K562 (cell line): ENCODE results near the gene SPATS2L. TPM values are rescaled to one million over a fixed set of nuclear protein-coding genes. Genes with fewer than 3 reads are reported as not detected.

Experiments used
- ATAC-seq: fragments of 200-7000 bp; cut with Tn5 transposase; 3 replicates; pipeline ENCODE4 v1.9.1; 2020; ENCODE audit warnings: moderate library complexity
- BruUV-seq: library from RNA; stranded (reverse); fragments of 400-500 nt; replicated peaks from 2 replicates; lab custom pipeline; 2021; lab: Mats Ljungman, UMichigan
- CTCF ChIA-PET: fragments of 300-600 bp; formaldehyde crosslinking; extraction: SDS; loops from one replicate; lab custom pipeline; 2021; ENCODE audit warnings: low intra/inter-chr PET ratio; lab: Yijun Ruan, JAX
- POLR2A ChIA-PET: fragments of 300-600, 350-650 bp; sonication (Branson Sonifier 250); formaldehyde crosslinking; extraction: SDS; loops from one replicate; lab custom pipeline; 2021; ENCODE audit warnings: antibody characterized with exemption, inconsistent platforms; lab: Yijun Ruan, JAX
- DNase-seq, 4 experiments: peaks; one replicate each; pipeline versions ENCODE4 v3.0.0 to v3.0.0-alpha.2; 2011 to 2018; ENCODE audit warnings: low spot score in 3 of 4, mixed read lengths in 3 of 4; ENCODE audit errors: extremely low read depth in 1 of 4
- FAIRE-seq: peaks from 2 replicates; lab custom pipeline; 2011; peaks lifted over from hg19 to GRCh38; lab: Jason Lieb, UNC
- H2AFZ ChIP-seq: 2 replicates; pipeline ENCODE4 v1.6.0; 2011; ENCODE audit warnings: low read depth, low read length, control low read depth, inconsistent platforms
- H3K27ac ChIP-seq: fragments of 200-600 bp; 3 replicates; pipeline ENCODE4 v1.8.0; 2011; ENCODE audit warnings: low read depth, mild to moderate bottlenecking, control low read depth, inconsistent platforms, low read length, moderate library complexity, mixed read lengths; ENCODE audit errors: extremely low read depth
- H3K27me3 ChIP-seq, 2 experiments: fragments of 300-600 bp in 1 of 2; 2 replicates in 1 of 2; 3 replicates in 1 of 2; pipeline versions ENCODE4 v1.6.0 to v1.8.0; 2011; ENCODE audit warnings: inconsistent platforms in 2 of 2, low read length in 2 of 2, mild to moderate bottlenecking in 1 of 2, mixed read lengths in 1 of 2, moderate library complexity in 1 of 2; ENCODE audit not compliant: control insufficient read depth in 2 of 2, insufficient read depth in 2 of 2
- H3K36me3 ChIP-seq: fragments of 300-600 bp; 3 replicates; pipeline ENCODE4 v1.8.0; 2011; ENCODE audit warnings: mild to moderate bottlenecking, low read length, inconsistent platforms; ENCODE audit not compliant: control insufficient read depth, insufficient read depth
- H3K4me1 ChIP-seq, 2 experiments: fragments of 200-600 bp in 1 of 2; replicated peaks in 1 of 2; 2 replicates in 1 of 2; 3 replicates in 1 of 2; pipeline versions ENCODE4 v1.5.1 to v1.8.0; 2011; ENCODE audit warnings: inconsistent platforms in 2 of 2, low read length in 2 of 2, mild to moderate bottlenecking in 1 of 2, mixed read lengths in 1 of 2, moderate library complexity in 1 of 2; ENCODE audit not compliant: control insufficient read depth in 2 of 2, insufficient read depth in 2 of 2
- H3K4me2 ChIP-seq: 2 replicates; pipeline ENCODE4 v1.6.1; 2011; ENCODE audit warnings: low read length, control low read depth, inconsistent platforms, mixed read lengths; ENCODE audit not compliant: insufficient read depth
- H3K4me3 ChIP-seq: fragments of 200-600 bp; sonication (generic), shearing (Covaris generic); 2 replicates; pipeline ENCODE4 v1.5.1; 2016; ENCODE audit warnings: control low read depth, inconsistent platforms
- H3K79me2 ChIP-seq: fragments of 200-600 bp; 3 replicates; pipeline ENCODE4 v1.8.0; 2011; ENCODE audit warnings: low read length, inconsistent platforms; ENCODE audit not compliant: control insufficient read depth, insufficient read depth
- H3K9ac ChIP-seq, 2 experiments: 2 replicates each; pipeline versions ENCODE4 v1.6.0 to v1.6.1; 2011; ENCODE audit warnings: low read depth in 2 of 2, low read length in 2 of 2, control low read depth in 1 of 2, inconsistent platforms in 1 of 2, mild to moderate bottlenecking in 1 of 2, mixed read lengths in 1 of 2; ENCODE audit not compliant: insufficient read depth in 1 of 2
- H3K9me1 ChIP-seq: one replicate; pipeline ENCODE4 v1.6.0; 2011; ENCODE audit warnings: inconsistent platforms, mild to moderate bottlenecking, low read length, moderate library complexity; ENCODE audit not compliant: control insufficient read depth, insufficient read depth
- H3K9me3 ChIP-seq: replicated peaks from 2 replicates; pipeline ENCODE4 v1.5.1; 2011; ENCODE audit warnings: low read depth, low read length, inconsistent platforms; ENCODE audit not compliant: control insufficient read depth, insufficient read depth
- H4K20me1 ChIP-seq: replicated peaks from 2 replicates; pipeline ENCODE4 v1.6.1; 2011; ENCODE audit warnings: low read length, inconsistent platforms, mixed read lengths; ENCODE audit not compliant: control insufficient read depth, insufficient read depth
- WGBS: fragments of 100-300 bp; shearing (Covaris generic); methylation state at CpG from one replicate; pipeline ENCODE4 v1.1.6; 2016; ENCODE audit warnings: low coverage, mixed read lengths; ENCODE audit not compliant: insufficient coverage; ENCODE audit errors: missing lambda C conversion rate; 5-methylcytosine and 5-hydroxymethylcytosine counted together
- in situ Hi-C: fragments of 300-500 bp; cut with MboI; formaldehyde crosslinking; loops from 4 replicates; pipeline ENCODE4 v1.15.0; 2018; ENCODE audit warnings: inconsistent platforms, mixed read lengths
- intact Hi-C: fragments of 100-400 bp; cut with micrococcal nuclease; formaldehyde crosslinking; loops from 2 replicates; pipeline ENCODE4 v1.14.2; 2022
- polyA plus RNA-seq, 8 experiments: library from polyadenylated mRNA; depleted of rRNA in 4 of 8; stranded (reverse) in 5 of 8; unstranded in 3 of 8; fragments of >200 nt; fragmentation: Nextera tagmentation in 2 of 8; fragmentation: Illumina TruSeq in 1 of 8; extraction: Ambion mirVana in 2 of 8; extraction: Trizol in 1 of 8; gene quantifications; 2 replicates each; pipeline versions ENCODE4 v1.2.1 to v1.2.3, GENCODE V29; 2011 to 2014; ENCODE audit warnings: inconsistent platforms in 1 of 8, missing spikeins in 1 of 8
- total RNA-seq, 7 experiments: library from RNA; depleted of rRNA in 6 of 7; stranded (reverse); fragments of >200 nt in 6 of 7; fragmentation: Illumina TruSeq in 2 of 7; extraction: Trizol in 2 of 7; gene quantifications; 2 replicates each; pipeline versions ENCODE4 v1.2.1 to v1.2.3, GENCODE V29; 2011 to 2021; ENCODE audit warnings: low replicate concordance in 1 of 7
- TF ChIP-seq, protein P1 (sequence below), 2 experiments: fragments of 450-650 bp in 1 of 2; sonication (generic) in 1 of 2; formaldehyde crosslinking; conservative IDR thresholded peaks; 2 replicates each; pipeline versions ENCODE4 v1.4.0 to v1.8.1; 2020 to 2022; ENCODE audit warnings: mild to moderate bottlenecking in 1 of 2, missing genetic modification reagents in 1 of 2
- TF ChIP-seq, protein P2 (sequence below), 2 experiments: fragments of 450-650 bp in 1 of 2; sonication (generic) in 1 of 2; formaldehyde crosslinking in 1 of 2; IDR thresholded peaks; 2 replicates each; pipeline versions ENCODE4 v1.7.1 to v1.9.0; 2016 to 2022; ENCODE audit warnings: inconsistent platforms in 1 of 2, mild to moderate bottlenecking in 1 of 2, missing genetic modification reagents in 1 of 2

Gene SPATS2L
- total and polyA plus RNA-seq, 9 of the 15 experiments (the other 6 are each of a cell fraction or from before 2014, with no cell fraction given): 11.3 to 41.5 (median 24.9) TPM

- no peaks in the 10 kb centered on the region for H4K20me1 ChIP-seq
- no peak overlapping the region for H3K4me3 ChIP-seq
- no peaks in the 10 kb centered on the region for H3K9me3 ChIP-seq
- DNase-seq (no peak), FAIRE-seq (no peak), ATAC-seq (no peak)
- intact Hi-C loops (loop anchor here (10.0 kb wide), 1 partner anchor 127 kb away; no protein-coding TSS in a partner anchor), in situ Hi-C loops (no loop called here)
- H3K27me3 ChIP-seq: no peaks in the 10 kb centered on the region
- H2AFZ ChIP-seq: no peak overlapping the region
- no TSS peak for BruUV-seq
- 28% methylated on average over 3 of the region's 3 CpGs for WGBS
- peaks cover 1% of the 10 kb centered on the region; the same call in 1 of the 3 replicates for H3K79me2 ChIP-seq
- POLR2A ChIA-PET: no interaction called here
- TF ChIP-seq, protein P1, sequence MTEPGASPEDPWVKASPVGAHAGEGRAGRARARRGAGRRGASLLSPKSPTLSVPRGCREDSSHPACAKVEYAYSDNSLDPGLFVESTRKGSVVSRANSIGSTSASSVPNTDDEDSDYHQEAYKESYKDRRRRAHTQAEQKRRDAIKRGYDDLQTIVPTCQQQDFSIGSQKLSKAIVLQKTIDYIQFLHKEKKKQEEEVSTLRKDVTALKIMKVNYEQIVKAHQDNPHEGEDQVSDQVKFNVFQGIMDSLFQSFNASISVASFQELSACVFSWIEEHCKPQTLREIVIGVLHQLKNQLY (CRISPR knock-in tag; conservative IDR thresholded peaks at IDR 0.05): no peak
- TF ChIP-seq, protein P2, sequence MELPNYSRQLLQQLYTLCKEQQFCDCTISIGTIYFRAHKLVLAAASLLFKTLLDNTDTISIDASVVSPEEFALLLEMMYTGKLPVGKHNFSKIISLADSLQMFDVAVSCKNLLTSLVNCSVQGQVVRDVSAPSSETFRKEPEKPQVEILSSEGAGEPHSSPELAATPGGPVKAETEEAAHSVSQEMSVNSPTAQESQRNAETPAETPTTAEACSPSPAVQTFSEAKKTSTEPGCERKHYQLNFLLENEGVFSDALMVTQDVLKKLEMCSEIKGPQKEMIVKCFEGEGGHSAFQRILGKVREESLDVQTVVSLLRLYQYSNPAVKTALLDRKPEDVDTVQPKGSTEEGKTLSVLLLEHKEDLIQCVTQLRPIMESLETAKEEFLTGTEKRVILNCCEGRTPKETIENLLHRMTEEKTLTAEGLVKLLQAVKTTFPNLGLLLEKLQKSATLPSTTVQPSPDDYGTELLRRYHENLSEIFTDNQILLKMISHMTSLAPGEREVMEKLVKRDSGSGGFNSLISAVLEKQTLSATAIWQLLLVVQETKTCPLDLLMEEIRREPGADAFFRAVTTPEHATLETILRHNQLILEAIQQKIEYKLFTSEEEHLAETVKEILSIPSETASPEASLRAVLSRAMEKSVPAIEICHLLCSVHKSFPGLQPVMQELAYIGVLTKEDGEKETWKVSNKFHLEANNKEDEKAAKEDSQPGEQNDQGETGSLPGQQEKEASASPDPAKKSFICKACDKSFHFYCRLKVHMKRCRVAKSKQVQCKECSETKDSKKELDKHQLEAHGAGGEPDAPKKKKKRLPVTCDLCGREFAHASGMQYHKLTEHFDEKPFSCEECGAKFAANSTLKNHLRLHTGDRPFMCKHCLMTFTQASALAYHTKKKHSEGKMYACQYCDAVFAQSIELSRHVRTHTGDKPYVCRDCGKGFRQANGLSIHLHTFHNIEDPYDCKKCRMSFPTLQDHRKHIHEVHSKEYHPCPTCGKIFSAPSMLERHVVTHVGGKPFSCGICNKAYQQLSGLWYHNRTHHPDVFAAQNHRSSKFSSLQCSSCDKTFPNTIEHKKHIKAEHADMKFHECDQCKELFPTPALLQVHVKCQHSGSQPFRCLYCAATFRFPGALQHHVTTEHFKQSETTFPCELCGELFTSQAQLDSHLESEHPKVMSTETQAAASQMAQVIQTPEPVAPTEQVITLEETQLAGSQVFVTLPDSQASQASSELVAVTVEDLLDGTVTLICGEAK (IDR thresholded peaks at IDR 0.05): peak; percentile 63
- TF ChIP-seq, protein P2 (CRISPR knock-in tag; IDR thresholded peaks at IDR 0.05): no peak
- peaks cover 3 to 11% of the 10 kb centered on the region in 2 experiments; a peak in 3 of 5 replicates for H3K4me1 ChIP-seq
- H3K9me1 ChIP-seq: no peaks in the 10 kb centered on the region
- no peak overlapping the region for H3K27ac ChIP-seq
- H3K4me2 ChIP-seq: no peak overlapping the region
- no peak overlapping the region for H3K9ac ChIP-seq
- CTCF ChIA-PET: no interaction called here
- H3K36me3 ChIP-seq: no peaks in the 10 kb centered on the region
These were observed 4.3 kb upstream of the SPATS2L start for GRCh38 chr2:200301953-200302858.
